ENCODE data around the gene KLF12.

The KLF12 gene

GRCh38 chr13:74133657-74134201 lies 475 bp downstream of the KLF12 start:
- no peak for TF ChIP-seq CTCF (conservative IDR thresholded peaks at IDR 0.05; ENCODE audit: low read depth)
- CTCF ChIA-PET: interaction anchor here (0.6 kb wide), 2 partner anchors 136 to 153 kb away, joined by 3 to 4 read pairs; no protein-coding TSS in a partner anchor
- DNase-seq (ENCODE audit: low spot score): peak; percentile 60
- POLR2A ChIA-PET (ENCODE audit: low non-redundant PET): no interaction called here
- peak overlapping the region; percentile 97 for H3K27ac ChIP-seq

GRCh38 chr13:74132776-74133656 lies 1.2 kb downstream of the KLF12 start:
- ChIA-PET POLR2A (ENCODE audit: low non-redundant PET) (no interaction called here), CTCF (interaction anchor here (0.6 kb wide), 1 partner anchor 137 kb away, joined by 4 read pairs; no protein-coding TSS in a partner anchor)
- DNase-seq (ENCODE audit: low spot score): no peak
- peak overlapping the region; percentile 97 for H3K27ac ChIP-seq
- TF ChIP-seq CTCF (conservative IDR thresholded peaks at IDR 0.05; ENCODE audit: low read depth): no peak

- CTCF ChIA-PET: no interaction called here
- H3K27ac ChIP-seq: peak overlapping the region; percentile 97
These were observed 1.9 kb downstream of the KLF12 start for GRCh38 chr13:74132152-74132775.

GRCh38 chr13:74131227-74131626 lies 3.0 kb downstream of the KLF12 start:
- H3K27ac ChIP-seq: no peak overlapping the region
- POLR2A ChIA-PET (ENCODE audit: low non-redundant PET): no interaction called here
- CTCF ChIA-PET: no interaction called here
- DNase-seq (ENCODE audit: low spot score): no peak
- no peak for TF ChIP-seq CTCF (conservative IDR thresholded peaks at IDR 0.05; ENCODE audit: low read depth)

More at GRCh38 chr13:74132152-74132775, 1.9 kb downstream of the KLF12 start:
- POLR2A ChIA-PET (ENCODE audit: low non-redundant PET): no interaction called here
- no peak for DNase-seq (ENCODE audit: low spot score)
- TF ChIP-seq CTCF (conservative IDR thresholded peaks at IDR 0.05; ENCODE audit: low read depth): no peak

- TF ChIP-seq CTCF (conservative IDR thresholded peaks at IDR 0.05; ENCODE audit: low read depth): no peak
- no peak overlapping the region for H3K27ac ChIP-seq
- DNase-seq (ENCODE audit: low spot score): no peak
- CTCF ChIA-PET: interaction anchor here (0.6 kb wide), 3 partner anchors 102 to 295 kb away, joined by 3 to 8 read pairs (median 6); no protein-coding TSS in a partner anchor
- POLR2A ChIA-PET (ENCODE audit: low non-redundant PET): no interaction called here
These were observed 4.6 kb downstream of the KLF12 start for GRCh38 chr13:74129500-74130191.

GRCh38 chr13:74128156-74128767 lies 5.9 kb downstream of the KLF12 start:
- DNase-seq (ENCODE audit: low spot score): no peak
- no peak for TF ChIP-seq CTCF (conservative IDR thresholded peaks at IDR 0.05; ENCODE audit: low read depth)
- no peak overlapping the region for H3K27ac ChIP-seq
- CTCF ChIA-PET: no interaction called here
- POLR2A ChIA-PET (ENCODE audit: low non-redundant PET): no interaction called here

Data from RWPE1 (cell line).